DND-41 (cell line): ENCODE results near the gene GALNT13.

Experiments used
- ATAC-seq: fragments of 200-7000 bp; cut with Tn5 transposase; 3 replicates; pipeline ENCODE4 v1.9.1; 2021; ENCODE audit warnings: low read depth; ENCODE audit not compliant: insufficient read depth
- DNase-seq: peaks from one replicate; pipeline ENCODE4 v3.0.0-alpha.2; 2020
- H2AFZ ChIP-seq: 2 replicates; pipeline ENCODE4 v1.6.0; 2012; ENCODE audit warnings: low read depth, low read length
- H3K27ac ChIP-seq: 2 replicates; pipeline ENCODE4 v1.5.1; 2012; ENCODE audit warnings: low read length, inconsistent platforms
- H3K27me3 ChIP-seq: fragments of 200-600 bp; sonication (generic); 2 replicates; pipeline ENCODE4 v1.6.0; 2012; ENCODE audit warnings: low read length, mild to moderate bottlenecking, inconsistent platforms; ENCODE audit not compliant: insufficient read depth, poor library complexity
- H3K36me3 ChIP-seq: 2 replicates; pipeline ENCODE4 v1.5.1; 2012; ENCODE audit warnings: low read length, inconsistent platforms; ENCODE audit not compliant: insufficient read depth
- H3K4me1 ChIP-seq: 2 replicates; pipeline ENCODE4 v1.5.1; 2012; ENCODE audit warnings: mild to moderate bottlenecking, low read length; ENCODE audit not compliant: insufficient read depth
- H3K4me2 ChIP-seq: 2 replicates; pipeline ENCODE4 v1.6.0; 2012; ENCODE audit warnings: mild to moderate bottlenecking, moderate library complexity, low read length, inconsistent platforms; ENCODE audit not compliant: insufficient read depth
- H3K4me3 ChIP-seq, 2 experiments: fragments of 200-600 bp in 1 of 2; shearing (Covaris generic) in 1 of 2; 2 replicates each; pipeline ENCODE4 v1.5.1; 2012 to 2016; ENCODE audit warnings: inconsistent platforms in 2 of 2, low read length in 2 of 2, mild to moderate bottlenecking in 2 of 2, low read depth in 1 of 2, moderate library complexity in 1 of 2
- H3K79me2 ChIP-seq: 2 replicates; pipeline ENCODE4 v1.6.0; 2012; ENCODE audit warnings: low read length, inconsistent platforms; ENCODE audit not compliant: insufficient read depth
- H3K9ac ChIP-seq: 2 replicates; pipeline ENCODE4 v1.6.0; 2012; ENCODE audit warnings: low read depth, mild to moderate bottlenecking, inconsistent platforms, low read length, moderate library complexity
- H3K9me3 ChIP-seq: 2 replicates; pipeline ENCODE4 v1.5.1; 2012; ENCODE audit warnings: low read length, moderate library complexity, mild to moderate bottlenecking, inconsistent platforms; ENCODE audit not compliant: insufficient read depth, severe bottlenecking
- H4K20me1 ChIP-seq: 2 replicates; pipeline ENCODE4 v1.6.0; 2012; ENCODE audit warnings: low read length; ENCODE audit not compliant: insufficient read depth
- EZH2 ChIP-seq: IDR thresholded peaks from 3 replicates; pipeline ENCODE4 v1.6.1; 2012; ENCODE audit warnings: borderline replicate concordance, low read depth, mild to moderate bottlenecking, moderate library complexity, low read length, inconsistent platforms; ENCODE audit not compliant: severe bottlenecking
- TF ChIP-seq, protein P1 (sequence below): IDR thresholded peaks from 2 replicates; pipeline ENCODE4 v1.5.1; 2012; ENCODE audit warnings: borderline replicate concordance, low read length, moderate library complexity, mild to moderate bottlenecking; ENCODE audit not compliant: poor library complexity, severe bottlenecking; ENCODE audit errors: extremely low read depth

The GALNT13 gene

GRCh38 chr2:154238252-154238651, 366.5 kb downstream of the GALNT13 start:
- no peaks in the 10 kb centered on the region for H3K27me3 ChIP-seq
- no peaks in the 10 kb centered on the region for H3K4me1 ChIP-seq
- no peak overlapping the region for H3K27ac ChIP-seq
- no peak for TF ChIP-seq EZH2
- TF ChIP-seq, protein P1, sequence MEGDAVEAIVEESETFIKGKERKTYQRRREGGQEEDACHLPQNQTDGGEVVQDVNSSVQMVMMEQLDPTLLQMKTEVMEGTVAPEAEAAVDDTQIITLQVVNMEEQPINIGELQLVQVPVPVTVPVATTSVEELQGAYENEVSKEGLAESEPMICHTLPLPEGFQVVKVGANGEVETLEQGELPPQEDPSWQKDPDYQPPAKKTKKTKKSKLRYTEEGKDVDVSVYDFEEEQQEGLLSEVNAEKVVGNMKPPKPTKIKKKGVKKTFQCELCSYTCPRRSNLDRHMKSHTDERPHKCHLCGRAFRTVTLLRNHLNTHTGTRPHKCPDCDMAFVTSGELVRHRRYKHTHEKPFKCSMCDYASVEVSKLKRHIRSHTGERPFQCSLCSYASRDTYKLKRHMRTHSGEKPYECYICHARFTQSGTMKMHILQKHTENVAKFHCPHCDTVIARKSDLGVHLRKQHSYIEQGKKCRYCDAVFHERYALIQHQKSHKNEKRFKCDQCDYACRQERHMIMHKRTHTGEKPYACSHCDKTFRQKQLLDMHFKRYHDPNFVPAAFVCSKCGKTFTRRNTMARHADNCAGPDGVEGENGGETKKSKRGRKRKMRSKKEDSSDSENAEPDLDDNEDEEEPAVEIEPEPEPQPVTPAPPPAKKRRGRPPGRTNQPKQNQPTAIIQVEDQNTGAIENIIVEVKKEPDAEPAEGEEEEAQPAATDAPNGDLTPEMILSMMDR, result no peak
- H3K36me3 ChIP-seq, result no peaks in the 10 kb centered on the region
- no peak overlapping the region for H3K9ac ChIP-seq
- H3K79me2 ChIP-seq, result no peaks in the 10 kb centered on the region
- ATAC-seq (no peak), DNase-seq (no peak)
- H4K20me1 ChIP-seq, result no peaks in the 10 kb centered on the region
- H3K9me3 ChIP-seq, result no peaks in the 10 kb centered on the region
- no peak overlapping the region for H2AFZ ChIP-seq
- H3K4me2 ChIP-seq, result no peak overlapping the region
- H3K4me3 ChIP-seq, result no peak overlapping the region

- H3K9me3 ChIP-seq, result no peaks in the 10 kb centered on the region
- H3K4me3 ChIP-seq, result no peak overlapping the region
- H3K27me3 ChIP-seq, result no peaks in the 10 kb centered on the region
- H3K27ac ChIP-seq, result no peak overlapping the region
- H3K36me3 ChIP-seq, result no peaks in the 10 kb centered on the region
- no peak overlapping the region for H2AFZ ChIP-seq
- no peaks in the 10 kb centered on the region for H4K20me1 ChIP-seq
- no peaks in the 10 kb centered on the region for H3K4me1 ChIP-seq
- H3K79me2 ChIP-seq, result no peaks in the 10 kb centered on the region
- no peak for ATAC-seq
- no peak overlapping the region for H3K9ac ChIP-seq
- TF ChIP-seq, protein P1, result no peak
- no peak for DNase-seq
- no peak overlapping the region for H3K4me2 ChIP-seq
Measured at GRCh38 chr2:154240316-154240715, 368.6 kb downstream of the GALNT13 start.

- Histone ChIP-seq H3K4me2 (no peak overlapping the region), H2AFZ (no peak overlapping the region), H3K4me1 (no peaks in the 10 kb centered on the region), H3K27me3 (no peaks in the 10 kb centered on the region), H3K9ac (no peak overlapping the region), H3K9me3 (no peaks in the 10 kb centered on the region), H3K4me3 (no peak overlapping the region), H4K20me1 (no peaks in the 10 kb centered on the region), H3K36me3 (no peaks in the 10 kb centered on the region), H3K27ac (no peak overlapping the region), H3K79me2 (no peaks in the 10 kb centered on the region)
- DNase-seq (no peak), ATAC-seq (no peak)
- TF ChIP-seq, protein P1, result no peak
- no peak for TF ChIP-seq EZH2
Measured at GRCh38 chr2:154240921-154241379, 369.2 kb downstream of the GALNT13 start.

GRCh38 chr2:154242687-154243086, 371.0 kb downstream of the GALNT13 start:
- Histone ChIP-seq H4K20me1 (no peaks in the 10 kb centered on the region), H3K36me3 (no peaks in the 10 kb centered on the region), H3K27me3 (no peaks in the 10 kb centered on the region), H3K4me3 (no peak overlapping the region), H3K27ac (no peak overlapping the region), H2AFZ (no peak overlapping the region), H3K9ac (no peak overlapping the region), H3K9me3 (no peaks in the 10 kb centered on the region), H3K79me2 (no peaks in the 10 kb centered on the region), H3K4me1 (no peaks in the 10 kb centered on the region), H3K4me2 (no peak overlapping the region)
- DNase-seq (no peak), ATAC-seq (no peak)
- TF ChIP-seq, protein P1, result no peak
- no peak for TF ChIP-seq EZH2
